Adrenal gland (tissue), 12 donors: Measurements from ENCODE around the gene ACD. TPM values are rescaled to one million over a fixed set of nuclear protein-coding genes. Genes with fewer than 3 reads are reported as not detected.

Experiments used
- DNase-seq, 7 donors: peaks; one replicate each; pipeline ENCODE4 v3.0.0-alpha.2; 2019 to 2020
- H3K27ac ChIP-seq, 5 donors: fragments of 200-600 bp; sonication (generic) in 4 of 5; 1 replicate in 3 of 5; 2 replicates in 2 of 5; pipeline versions ENCODE4 v1.5.1 to v1.8.0; 2016 to 2020; ENCODE audit warnings: mild to moderate bottlenecking in 1 of 5
- H3K27me3 ChIP-seq: fragments of 200-600 bp; 2 replicates; pipeline ENCODE4 v1.8.0; 2021
- H3K36me3 ChIP-seq, 2 donors: fragments of 200-600 bp; replicated peaks in 1 of 2; 1 replicate in 1 of 2; 2 replicates in 1 of 2; pipeline versions ENCODE4 v1.5.1 to v1.8.0; 2018 to 2022
- H3K4me1 ChIP-seq, 2 donors: fragments of 200-600 bp; replicated peaks in 1 of 2; 1 replicate in 1 of 2; 2 replicates in 1 of 2; pipeline versions ENCODE4 v1.5.1 to v1.8.0; 2018 to 2021
- H3K4me3 ChIP-seq, 4 donors: fragments of 200-600 bp; sonication (generic) in 3 of 4; one replicate each; pipeline ENCODE4 v1.5.1; 2016 to 2018
- H3K9me3 ChIP-seq, 3 donors: fragments of 200-600 bp; sonication (generic) in 1 of 3; replicated peaks in 1 of 3; 1 replicate in 2 of 3; 2 replicates in 1 of 3; pipeline versions ENCODE4 v1.5.1 to v1.8.0; 2016 to 2021
- CTCF ChIP-seq, 6 experiments: fragments of 450-650 bp in 4 of 6; fragments of 200-600 bp in 2 of 6; sonication (generic) in 1 of 6; IDR thresholded peaks; 1 replicate in 5 of 6; 2 replicates in 1 of 6; pipeline versions ENCODE4 v1.5.1 to v1.8.0; 2016 to 2021; ENCODE audit warnings: antibody characterized with exemption in 6 of 6, mild to moderate bottlenecking in 2 of 6, moderate library complexity in 1 of 6
- POLR2A ChIP-seq, 2 donors: fragments of 450-650 bp; IDR thresholded peaks; one replicate each; pipeline ENCODE4 v1.6.1; 2017; ENCODE audit warnings: antibody characterized with exemption in 2 of 2, mild to moderate bottlenecking in 2 of 2, moderate library complexity in 1 of 2
- WGBS, 4 donors: extraction: QIAGEN DNeasy Blood & Tissue Kit in 2 of 4; methylation state at CpG; one replicate each; pipeline versions ENCODE4 v1.1.5 to v1.1.7; 2013 to 2017; 5-methylcytosine and 5-hydroxymethylcytosine counted together
- intact Hi-C, 2 donors: fragments of 100-400 bp; cut with DNase I; formaldehyde crosslinking; loops; one replicate each; pipeline versions ENCODE4 v1.14.1 to v1.15.0; 2022 to 2023
- polyA plus RNA-seq, 3 donors: library from polyadenylated mRNA; stranded (reverse); fragments of 200-250 nt in 2 of 3; fragments of 350-450 nt in 1 of 3; fragmentation: Illumina TruSeq in 1 of 3; extraction: RNeasy Lipid Tissue Mini Kit (QIAGEN cat#74804) in 1 of 3; gene quantifications; one replicate each; pipeline ENCODE4 v1.2.3, GENCODE V29; 2013 to 2014
- total RNA-seq, 9 donors: library from RNA; depleted of rRNA in 4 of 9; stranded (reverse); fragments of >200 nt in 4 of 9; fragments of 120-200 nt in 1 of 9; fragmentation: NEBNext Ultra II Directional in 1 of 9; extraction: Animal tissue kit (Norgen Biotek cat#: 25700) in 1 of 9; gene quantifications; one replicate each; pipeline versions ENCODE4 v1.1.0 to v1.2.4, GENCODE V29; 2013 to 2023
- donor health status: healthy with polysubstance abuse.
- donor health status: Bipolar disorder and iron deficiency.
- donor health status: DM: yes; HTN: yes; CAD: no.
- donor health status: DM: no; HTN: no; CAD: no.
- donor health status: DM: no; HTN: no; CAD: no.
- donor health status: DM: yes; HTN: yes; CAD: no.

ACD gene
- total and polyA plus RNA-seq, 12 donors, result 7.3 to 47.0 (median 20.7) TPM

- Histone ChIP-seq H3K9me3 (no peaks in the 10 kb centered on the region), H3K4me1 (peaks cover 8 to 14% of the 10 kb centered on the region in 2 donors), H3K4me3 (peak overlapping the region in 3 of 4 donors; percentile 47 to 73 (median 71)), H3K27me3 (peaks cover 7% of the 10 kb centered on the region), H3K36me3 (peaks cover 0 to 10% of the 10 kb centered on the region in 2 donors), H3K27ac (no peak overlapping the region)
- intact Hi-C loops, result loop anchor here in 1 of 2 donors (5.0 kb wide), 1 partner anchor 112 kb away; no protein-coding TSS in a partner anchor
- 38 to 45% (median 42%) methylated on average over 15 to 21 of the region's 21 CpGs for WGBS, 4 donors
- no peak for DNase-seq
- TF ChIP-seq POLR2A (IDR thresholded peaks at IDR 0.05) (no peak), CTCF (IDR thresholded peaks at IDR 0.05) (no peak)
Observed at GRCh38 chr16:67658849-67659674, 998 bp downstream of the ACD start.

- Histone ChIP-seq H3K36me3 (peaks cover 0 to 8% of the 10 kb centered on the region in 2 donors), H3K4me1 (peaks cover 14 to 21% of the 10 kb centered on the region in 2 donors), H3K9me3 (no peaks in the 10 kb centered on the region), H3K27ac (no peak overlapping the region), H3K4me3 (no peak overlapping the region), H3K27me3 (peaks cover 14% of the 10 kb centered on the region)
- WGBS, 4 donors, result 92 to 96% (median 94%) methylated on average over 3 to 18 of the region's 18 CpGs
- intact Hi-C loops, result loop anchor here in 1 of 2 donors (5.0 kb wide), 1 partner anchor 111 kb away; no protein-coding TSS in a partner anchor
- TF ChIP-seq POLR2A (IDR thresholded peaks at IDR 0.05) (no peak), CTCF (IDR thresholded peaks at IDR 0.05) (no peak)
- no peak for DNase-seq
Observed at GRCh38 chr16:67657751-67658518, 2.1 kb downstream of the ACD start.

GRCh38 chr16:67657017-67657608 is 2.9 kb downstream of the ACD start:
- no peaks in the 10 kb centered on the region for H3K9me3 ChIP-seq
- 83 to 96% (median 93%) methylated on average over 9 to 16 of the region's 16 CpGs for WGBS, 4 donors
- no peak for DNase-seq
- TF ChIP-seq CTCF (IDR thresholded peaks at IDR 0.05) (no peak), POLR2A (IDR thresholded peaks at IDR 0.05) (no peak)
- no peak overlapping the region for H3K27ac ChIP-seq
- H3K27me3 ChIP-seq, result peaks cover 14% of the 10 kb centered on the region
- no peak overlapping the region for H3K4me3 ChIP-seq
- H3K4me1 ChIP-seq, result peaks cover 14 to 21% of the 10 kb centered on the region in 2 donors
- no peaks in the 10 kb centered on the region for H3K36me3 ChIP-seq
- intact Hi-C loops, result loop anchor here in 1 of 2 donors (5.0 kb wide), 1 partner anchor 110 kb away; no protein-coding TSS in a partner anchor
